NCI-H524 (cell line): ENCODE data around the gene ZC3H14.
A peak's percentile ranks its signal among the peaks of the same experiment; 100 is the strongest.

Source experiments
- DNase-seq, 2 experiments: peaks; one replicate each; lab custom pipeline; 2025; lab: John Stamatoyannopoulos, UW

Gene ZC3H14

GRCh38 chr14:88604212-88604611, 41.4 kb downstream of the ZC3H14 start:
- peak in 1 of 2 experiments; percentile 80 for DNase-seq

GRCh38 chr14:88605594-88605993, 42.8 kb downstream of the ZC3H14 start:
- DNase-seq, result no peak

GRCh38 chr14:88607829-88608228, 45.0 kb downstream of the ZC3H14 start:
- DNase-seq, result no peak

GRCh38 chr14:88611878-88612277, 49.0 kb downstream of the ZC3H14 start:
- DNase-seq, result no peak

- DNase-seq, result peak in 1 of 2 experiments; percentile 27
These were observed 50.1 kb downstream of the ZC3H14 start for GRCh38 chr14:88612981-88613380.

- DNase-seq, result no peak
These were observed 50.7 kb downstream of the ZC3H14 start for GRCh38 chr14:88613552-88614010.

- no peak for DNase-seq
These were observed 51.5 kb downstream of the ZC3H14 start for GRCh38 chr14:88614218-88614907.

GRCh38 chr14:88616697-88617096, 53.9 kb downstream of the ZC3H14 start:
- DNase-seq, result no peak

GRCh38 chr14:88617479-88617878, 54.6 kb downstream of the ZC3H14 start:
- no peak for DNase-seq

- no peak for DNase-seq
These were observed 55.6 kb downstream of the ZC3H14 start for GRCh38 chr14:88618476-88618875.

GRCh38 chr14:88621100-88621499, 58.3 kb downstream of the ZC3H14 start:
- no peak for DNase-seq

- DNase-seq, result no peak
These were observed 62.8 kb downstream of the ZC3H14 start for GRCh38 chr14:88625671-88626070.

GRCh38 chr14:88628033-88628432, 65.2 kb downstream of the ZC3H14 start:
- DNase-seq, result no peak

- DNase-seq, result no peak
These were observed 65.6 kb downstream of the ZC3H14 start for GRCh38 chr14:88628462-88628861.

- DNase-seq, result no peak
These were observed 67.7 kb downstream of the ZC3H14 start for GRCh38 chr14:88630565-88630964.

GRCh38 chr14:88631091-88631490, 68.3 kb downstream of the ZC3H14 start:
- DNase-seq, result no peak

GRCh38 chr14:88632512-88632911, 69.7 kb downstream of the ZC3H14 start:
- no peak for DNase-seq

GRCh38 chr14:88639221-88639620, 76.4 kb downstream of the ZC3H14 start:
- DNase-seq, result no peak

GRCh38 chr14:88660056-88660455, 97.2 kb downstream of the ZC3H14 start:
- DNase-seq, result no peak

GRCh38 chr14:88667555-88668273, 104.9 kb downstream of the ZC3H14 start:
- DNase-seq, result peak; percentile 91

GRCh38 chr14:88668448-88669116, 105.7 kb downstream of the ZC3H14 start:
- no peak for DNase-seq

- no peak for DNase-seq
These were observed 106.5 kb downstream of the ZC3H14 start for GRCh38 chr14:88669346-88669745.
